Osteoblast (primary cell): Measurements from ENCODE around the gene HSF5. TPM values are rescaled to one million over a fixed set of nuclear protein-coding genes. Genes with fewer than 3 reads are reported as not detected.

ENCODE experiments used
- DNase-seq: peaks from one replicate; pipeline ENCODE4 v3.0.0; 2011; ENCODE audit warnings: low spot score, mixed read lengths; ENCODE audit not compliant: insufficient read length; ENCODE audit errors: missing footprints
- H2AFZ ChIP-seq: 2 replicates; pipeline ENCODE4 v1.6.0; 2011; ENCODE audit warnings: mild to moderate bottlenecking, low read length
- H3K27ac ChIP-seq: 2 replicates; pipeline ENCODE4 v1.5.1; 2011; ENCODE audit warnings: mild to moderate bottlenecking, low read depth, low read length, moderate library complexity
- H3K27me3 ChIP-seq: 2 replicates; pipeline ENCODE4 v1.6.0; 2012; ENCODE audit warnings: mild to moderate bottlenecking, control low read depth, inconsistent platforms, low read length, moderate library complexity; ENCODE audit not compliant: insufficient read depth
- H3K36me3 ChIP-seq: 2 replicates; pipeline ENCODE4 v1.5.1; 2011; ENCODE audit warnings: mild to moderate bottlenecking, low read length, control low read depth, moderate library complexity; ENCODE audit not compliant: insufficient read depth
- H3K4me1 ChIP-seq: 2 replicates; pipeline ENCODE4 v1.5.1; 2011; ENCODE audit warnings: mild to moderate bottlenecking, low read length, control low read depth, moderate library complexity; ENCODE audit not compliant: insufficient read depth
- H3K4me2 ChIP-seq: 2 replicates; pipeline ENCODE4 v1.6.0; 2011; ENCODE audit warnings: mild to moderate bottlenecking, low read length; ENCODE audit not compliant: insufficient read depth
- H3K4me3 ChIP-seq: fragments of 200-600 bp; sonication (generic); 3 replicates; pipeline ENCODE4 v1.5.1; 2012; ENCODE audit warnings: mild to moderate bottlenecking, low read length, inconsistent platforms; ENCODE audit not compliant: insufficient read depth
- H3K79me2 ChIP-seq: 2 replicates; pipeline ENCODE4 v1.6.0; 2012; ENCODE audit warnings: mild to moderate bottlenecking, low read length, control low read depth, inconsistent platforms; ENCODE audit not compliant: insufficient read depth
- H3K9me3 ChIP-seq: 2 replicates; pipeline ENCODE4 v1.5.1; 2011; ENCODE audit warnings: low read depth, low read length, control low read depth
- H4K20me1 ChIP-seq: 2 replicates; pipeline ENCODE4 v1.6.0; 2012; ENCODE audit warnings: mild to moderate bottlenecking, low read length, control low read depth; ENCODE audit not compliant: insufficient read depth
- CTCF ChIP-seq: IDR thresholded peaks from 2 replicates; pipeline ENCODE4 v1.5.1; 2011; ENCODE audit warnings: mild to moderate bottlenecking, low read depth, low read length, moderate library complexity; ENCODE audit errors: extremely low read depth
- total RNA-seq: library from RNA; depleted of rRNA; stranded (reverse); fragments of >200 nt; gene quantifications from 2 replicates; pipeline ENCODE4 v1.2.3, GENCODE V29; 2012

Gene HSF5
- total RNA-seq, 1 donor, result under 0.01 TPM

GRCh38 chr17:58535431-58535830 lies 47.2 kb upstream of the HSF5 start:
- no peak for TF ChIP-seq CTCF
- Histone ChIP-seq H3K27ac (no peak overlapping the region), H3K4me3 (no peak overlapping the region), H3K4me1 (peaks cover 14% of the 10 kb centered on the region), H3K79me2 (no peaks in the 10 kb centered on the region), H3K36me3 (no peaks in the 10 kb centered on the region), H2AFZ (no peak overlapping the region), H3K9me3 (no peaks in the 10 kb centered on the region), H3K27me3 (peaks cover 20% of the 10 kb centered on the region), H4K20me1 (no peaks in the 10 kb centered on the region), H3K4me2 (no peak overlapping the region)
- peak; percentile 72 for DNase-seq

GRCh38 chr17:58534901-58535421 lies 46.8 kb upstream of the HSF5 start:
- Histone ChIP-seq H3K27ac (no peak overlapping the region), H3K27me3 (peaks cover 15% of the 10 kb centered on the region), H4K20me1 (no peaks in the 10 kb centered on the region), H3K4me2 (no peak overlapping the region), H2AFZ (no peak overlapping the region), H3K9me3 (no peaks in the 10 kb centered on the region), H3K4me3 (no peak overlapping the region), H3K36me3 (no peaks in the 10 kb centered on the region), H3K4me1 (peaks cover 14% of the 10 kb centered on the region), H3K79me2 (no peaks in the 10 kb centered on the region)
- no peak for TF ChIP-seq CTCF
- peak; percentile 98 for DNase-seq

GRCh38 chr17:58534331-58534730 lies 46.1 kb upstream of the HSF5 start:
- H3K27ac ChIP-seq, result no peak overlapping the region
- TF ChIP-seq CTCF, result no peak
- no peaks in the 10 kb centered on the region for H3K36me3 ChIP-seq
- H4K20me1 ChIP-seq, result no peaks in the 10 kb centered on the region
- H3K4me2 ChIP-seq, result no peak overlapping the region
- peaks cover 12% of the 10 kb centered on the region for H3K27me3 ChIP-seq
- no peak overlapping the region for H2AFZ ChIP-seq
- H3K79me2 ChIP-seq, result no peaks in the 10 kb centered on the region
- peaks cover 14% of the 10 kb centered on the region for H3K4me1 ChIP-seq
- no peak for DNase-seq
- H3K4me3 ChIP-seq, result no peak overlapping the region
- no peaks in the 10 kb centered on the region for H3K9me3 ChIP-seq

- H3K36me3 ChIP-seq, result no peaks in the 10 kb centered on the region
- no peaks in the 10 kb centered on the region for H4K20me1 ChIP-seq
- H3K27me3 ChIP-seq, result peaks cover 12% of the 10 kb centered on the region
- no peaks in the 10 kb centered on the region for H3K79me2 ChIP-seq
- TF ChIP-seq CTCF, result no peak
- H3K27ac ChIP-seq, result no peak overlapping the region
- H2AFZ ChIP-seq, result no peak overlapping the region
- no peaks in the 10 kb centered on the region for H3K9me3 ChIP-seq
- H3K4me1 ChIP-seq, result peaks cover 14% of the 10 kb centered on the region
- no peak overlapping the region for H3K4me3 ChIP-seq
- H3K4me2 ChIP-seq, result no peak overlapping the region
- DNase-seq, result peak; percentile 46
These were observed 45.5 kb upstream of the HSF5 start for GRCh38 chr17:58533616-58534188.
